ENCODE data around the gene DLX4. TPM values are rescaled to one million over a fixed set of nuclear protein-coding genes. Genes with fewer than 3 reads are reported as not detected.

DLX4 gene
- total RNA-seq, 3 donors from 2014 or later, result 0.73 to 1.1 (median 0.99) TPM

- H3K27me3 Mint-ChIP-seq (ENCODE audit: low read depth), result peaks cover 43% of the 10 kb centered on the region
These were observed 33.3 kb upstream of the DLX4 start for GRCh38 chr17:49935526-49936210.

GRCh38 chr17:49936386-49936785 lies 32.6 kb upstream of the DLX4 start:
- Mint-ChIP-seq H3K4me3 (no peak overlapping the region), H3K9me3 (no peaks in the 10 kb centered on the region), H3K4me1 (ENCODE audit: low read depth) (no peaks in the 10 kb centered on the region), H3K27me3 (ENCODE audit: low read depth) (peaks cover 41% of the 10 kb centered on the region), H3K36me3 (ENCODE audit: insufficient read depth) (no peaks in the 10 kb centered on the region)
- ATAC-seq, result no peak
- no peak for DNase-seq

More at GRCh38 chr17:49935526-49936210, 33.3 kb upstream of the DLX4 start:
- no peak for DNase-seq
- Mint-ChIP-seq H3K36me3 (ENCODE audit: insufficient read depth) (no peaks in the 10 kb centered on the region), H3K4me1 (ENCODE audit: low read depth) (no peaks in the 10 kb centered on the region), H3K4me3 (no peak overlapping the region), H3K9me3 (no peaks in the 10 kb centered on the region)
- ATAC-seq, result no peak

GRCh38 chr17:49939318-49939717 lies 29.7 kb upstream of the DLX4 start:
- Mint-ChIP-seq H3K27me3 (ENCODE audit: low read depth) (peaks cover 35% of the 10 kb centered on the region), H3K36me3 (ENCODE audit: insufficient read depth) (no peaks in the 10 kb centered on the region), H3K9me3 (no peaks in the 10 kb centered on the region), H3K4me3 (no peak overlapping the region), H3K4me1 (ENCODE audit: low read depth) (no peaks in the 10 kb centered on the region)
- no peak for ATAC-seq
- DNase-seq, result no peak

GRCh38 chr17:49941427-49941826 lies 27.6 kb upstream of the DLX4 start:
- Mint-ChIP-seq H3K27me3 (ENCODE audit: low read depth) (peaks cover 34% of the 10 kb centered on the region), H3K9me3 (no peaks in the 10 kb centered on the region), H3K36me3 (ENCODE audit: insufficient read depth) (no peaks in the 10 kb centered on the region), H3K4me1 (ENCODE audit: low read depth) (no peaks in the 10 kb centered on the region), H3K4me3 (no peak overlapping the region)
- ATAC-seq, result no peak
- DNase-seq, result no peak

GRCh38 chr17:49942947-49943346 lies 26.0 kb upstream of the DLX4 start:
- Mint-ChIP-seq H3K4me1 (ENCODE audit: low read depth) (no peaks in the 10 kb centered on the region), H3K4me3 (no peak overlapping the region), H3K27me3 (ENCODE audit: low read depth) (peaks cover 37% of the 10 kb centered on the region), H3K36me3 (ENCODE audit: insufficient read depth) (no peaks in the 10 kb centered on the region), H3K9me3 (no peaks in the 10 kb centered on the region)
- no peak for ATAC-seq
- DNase-seq, result no peak

GRCh38 chr17:49944273-49944870 lies 24.6 kb upstream of the DLX4 start:
- Mint-ChIP-seq H3K27me3 (ENCODE audit: low read depth) (peaks cover 44% of the 10 kb centered on the region), H3K4me1 (ENCODE audit: low read depth) (no peaks in the 10 kb centered on the region), H3K9me3 (no peaks in the 10 kb centered on the region), H3K36me3 (ENCODE audit: insufficient read depth) (no peaks in the 10 kb centered on the region), H3K4me3 (no peak overlapping the region)
- ATAC-seq, result no peak
- DNase-seq, result no peak

- ATAC-seq, result no peak
- Mint-ChIP-seq H3K27me3 (ENCODE audit: low read depth) (peaks cover 54% of the 10 kb centered on the region), H3K36me3 (ENCODE audit: insufficient read depth) (no peaks in the 10 kb centered on the region)
These were observed 22.8 kb upstream of the DLX4 start for GRCh38 chr17:49946208-49946607.

GRCh38 chr17:49946964-49947584 lies 21.9 kb upstream of the DLX4 start:
- Mint-ChIP-seq H3K27me3 (ENCODE audit: low read depth) (peaks cover 63% of the 10 kb centered on the region), H3K4me1 (ENCODE audit: low read depth) (no peaks in the 10 kb centered on the region), H3K36me3 (ENCODE audit: insufficient read depth) (no peaks in the 10 kb centered on the region), H3K9me3 (no peaks in the 10 kb centered on the region), H3K4me3 (no peak overlapping the region)
- DNase-seq (no peak), ATAC-seq (no peak)

More at GRCh38 chr17:49946208-49946607, 22.8 kb upstream of the DLX4 start:
- DNase-seq, result no peak
- Mint-ChIP-seq H3K9me3 (no peaks in the 10 kb centered on the region), H3K4me3 (no peak overlapping the region), H3K4me1 (ENCODE audit: low read depth) (no peaks in the 10 kb centered on the region)

GRCh38 chr17:49949634-49950033 lies 19.4 kb upstream of the DLX4 start:
- H3K36me3 Mint-ChIP-seq (ENCODE audit: insufficient read depth), result no peaks in the 10 kb centered on the region
- no peaks in the 10 kb centered on the region for H3K4me1 Mint-ChIP-seq (ENCODE audit: low read depth)
- ATAC-seq (no peak), DNase-seq (no peak)
- H3K9me3 Mint-ChIP-seq, result no peaks in the 10 kb centered on the region
- H3K4me3 Mint-ChIP-seq, result no peak overlapping the region
- H3K27me3 Mint-ChIP-seq (ENCODE audit: low read depth), result peaks cover 65% of the 10 kb centered on the region

- DNase-seq, result no peak
- Mint-ChIP-seq H3K36me3 (ENCODE audit: insufficient read depth) (no peaks in the 10 kb centered on the region), H3K4me3 (no peak overlapping the region), H3K4me1 (ENCODE audit: low read depth) (no peaks in the 10 kb centered on the region), H3K9me3 (no peaks in the 10 kb centered on the region), H3K27me3 (ENCODE audit: low read depth) (peaks cover 58% of the 10 kb centered on the region)
- no peak for ATAC-seq
These were observed 17.5 kb upstream of the DLX4 start for GRCh38 chr17:49951362-49952082.

- no peaks in the 10 kb centered on the region for H3K36me3 Mint-ChIP-seq (ENCODE audit: insufficient read depth)
- DNase-seq (peak; percentile 76), ATAC-seq (peak; percentile 94 to 97)
- H3K4me1 Mint-ChIP-seq (ENCODE audit: low read depth), result no peaks in the 10 kb centered on the region
- H3K9me3 Mint-ChIP-seq, result no peaks in the 10 kb centered on the region
- H3K27me3 Mint-ChIP-seq (ENCODE audit: low read depth), result peaks cover 59% of the 10 kb centered on the region
- H3K4me3 Mint-ChIP-seq, result no peak overlapping the region
These were observed 16.6 kb upstream of the DLX4 start for GRCh38 chr17:49952209-49952911.

- ATAC-seq (no peak), DNase-seq (no peak)
- H3K9me3 Mint-ChIP-seq, result no peaks in the 10 kb centered on the region
- H3K27me3 Mint-ChIP-seq (ENCODE audit: low read depth), result peaks cover 56% of the 10 kb centered on the region
- no peaks in the 10 kb centered on the region for H3K4me1 Mint-ChIP-seq (ENCODE audit: low read depth)
- H3K4me3 Mint-ChIP-seq, result no peak overlapping the region
- H3K36me3 Mint-ChIP-seq (ENCODE audit: insufficient read depth), result no peaks in the 10 kb centered on the region
These were observed 16.0 kb upstream of the DLX4 start for GRCh38 chr17:49952912-49953497.

GRCh38 chr17:49955157-49955556 lies 13.8 kb upstream of the DLX4 start:
- Mint-ChIP-seq H3K36me3 (ENCODE audit: insufficient read depth) (no peaks in the 10 kb centered on the region), H3K9me3 (no peaks in the 10 kb centered on the region), H3K4me1 (ENCODE audit: low read depth) (no peaks in the 10 kb centered on the region), H3K27me3 (ENCODE audit: low read depth) (peaks cover 39% of the 10 kb centered on the region), H3K4me3 (no peak overlapping the region)
- DNase-seq (no peak), ATAC-seq (no peak)

GRCh38 chr17:49956780-49957179 lies 12.2 kb upstream of the DLX4 start:
- Mint-ChIP-seq H3K4me1 (ENCODE audit: low read depth) (no peaks in the 10 kb centered on the region), H3K4me3 (no peak overlapping the region), H3K36me3 (ENCODE audit: insufficient read depth) (no peaks in the 10 kb centered on the region), H3K27me3 (ENCODE audit: low read depth) (peaks cover 30% of the 10 kb centered on the region), H3K9me3 (no peaks in the 10 kb centered on the region)
- no peak for DNase-seq
- ATAC-seq, result no peak
